WTC11 (cell line): Measurements from ENCODE around the gene MTMR3. TPM values are rescaled to one million over a fixed set of nuclear protein-coding genes. Genes with fewer than 3 reads are reported as not detected.

Source experiments
- ATAC-seq: fragments of 200-7000 bp; cut with Tn5 transposase; 2 replicates; pipeline ENCODE4 v1.10.0; 2021; ENCODE audit warnings: mild to moderate bottlenecking, moderate library complexity
- CTCF ChIA-PET: fragments of 300-600 bp; sonication (Branson Sonifier 250); formaldehyde crosslinking; loops from one replicate; lab custom pipeline; 2021; ENCODE audit warnings: antibody characterized with exemption; lab: Charles Lee
- POLR2A ChIA-PET: fragments of 350-600 bp; sonication (Branson Sonifier 250); formaldehyde crosslinking; loops from one replicate; lab custom pipeline; 2021; ENCODE audit warnings: antibody characterized with exemption; lab: Charles Lee
- DNase-seq: peaks from one replicate; pipeline ENCODE4 v3.0.0; 2021; ENCODE audit warnings: low spot score
- H3K27ac Mint-ChIP-seq: 2 replicates; pipeline ENCODE4 v1.8.0; 2021; ENCODE audit warnings: mixed read lengths
- H3K27me3 Mint-ChIP-seq: 2 replicates; pipeline ENCODE4 v1.8.0; 2021; ENCODE audit warnings: low read depth, mild to moderate bottlenecking, moderate library complexity, mixed read lengths
- H3K36me3 Mint-ChIP-seq: 2 replicates; pipeline ENCODE4 v1.8.0; 2021; ENCODE audit warnings: mixed read lengths
- H3K4me1 Mint-ChIP-seq: 2 replicates; pipeline ENCODE4 v1.8.0; 2022; ENCODE audit warnings: mixed read lengths
- H3K4me3 Mint-ChIP-seq: 2 replicates; pipeline ENCODE4 v1.8.0; 2021; ENCODE audit warnings: mild to moderate bottlenecking, moderate library complexity, mixed read lengths
- H3K9me3 Mint-ChIP-seq: 2 replicates; pipeline ENCODE4 v1.8.0; 2021; ENCODE audit warnings: mixed read lengths
- CREM ChIP-seq: sonication (generic); formaldehyde crosslinking; IDR thresholded peaks from 2 replicates; pipeline ENCODE4 v1.8.1; 2022; ENCODE audit warnings: mild to moderate bottlenecking, missing genetic modification reagents, moderate library complexity
- ESRRA ChIP-seq: sonication (generic); formaldehyde crosslinking; IDR thresholded peaks from 2 replicates; pipeline ENCODE4 v1.8.1; 2022; ENCODE audit warnings: mild to moderate bottlenecking, missing genetic modification reagents, borderline replicate concordance
- GTF2I ChIP-seq: fragments of 250-450 bp; sonication (Bioruptor Pico); conservative IDR thresholded peaks from 2 replicates; pipeline ENCODE4 v1.4.0; 2021; ENCODE audit warnings: mild to moderate bottlenecking
- IRF2 ChIP-seq: sonication (generic); formaldehyde crosslinking; IDR thresholded peaks from 2 replicates; pipeline ENCODE4 v1.8.0; 2022; ENCODE audit warnings: low read depth, missing genetic modification reagents, borderline replicate concordance
- JAZF1 ChIP-seq: fragments of 250-450 bp; sonication (Bioruptor Pico); IDR thresholded peaks from 2 replicates; pipeline ENCODE4 v1.9.0; 2021; ENCODE audit warnings: moderate library complexity, mild to moderate bottlenecking, inconsistent platforms
- PRDM15 ChIP-seq: sonication (generic); formaldehyde crosslinking; IDR thresholded peaks from 2 replicates; pipeline ENCODE4 v1.8.0; 2022; ENCODE audit warnings: missing genetic modification reagents
- RORB ChIP-seq: fragments of 250-450 bp; sonication (Bioruptor Pico); IDR thresholded peaks from 2 replicates; pipeline ENCODE4 v1.9.0; 2021; ENCODE audit warnings: mild to moderate bottlenecking
- SMAD4 ChIP-seq: sonication (generic); formaldehyde crosslinking; IDR thresholded peaks from 2 replicates; pipeline ENCODE4 v1.8.0; 2022; ENCODE audit warnings: mild to moderate bottlenecking, missing genetic modification reagents
- TEAD4 ChIP-seq: sonication (generic); formaldehyde crosslinking; IDR thresholded peaks from 2 replicates; pipeline ENCODE4 v1.8.0; 2022; ENCODE audit warnings: mild to moderate bottlenecking, missing genetic modification reagents
- ZNF121 ChIP-seq: sonication (generic); formaldehyde crosslinking; IDR thresholded peaks from 2 replicates; pipeline ENCODE4 v1.8.0; 2023; ENCODE audit warnings: missing genetic modification reagents
- ZNF138 ChIP-seq: sonication (generic); formaldehyde crosslinking; conservative IDR thresholded peaks from 2 replicates; pipeline ENCODE4 v1.8.1; 2022; ENCODE audit warnings: mild to moderate bottlenecking, moderate library complexity, missing genetic modification reagents
- total RNA-seq: library from RNA; stranded (reverse); gene quantifications from 3 replicates; pipeline ENCODE4 v1.2.3, GENCODE V29; 2021
- TF ChIP-seq, protein P1 (sequence below): sonication (generic); formaldehyde crosslinking; IDR thresholded peaks from 2 replicates; pipeline ENCODE4 v1.8.1; 2023; ENCODE audit warnings: mild to moderate bottlenecking, moderate library complexity, missing genetic modification reagents
- TF ChIP-seq, protein P2 (sequence below): sonication (generic); formaldehyde crosslinking; IDR thresholded peaks from 2 replicates; pipeline ENCODE4 v1.8.0; 2023; ENCODE audit warnings: missing genetic modification reagents, mild to moderate bottlenecking, borderline replicate concordance
- TF ChIP-seq, protein P3 (sequence below): sonication (generic); formaldehyde crosslinking; conservative IDR thresholded peaks from 2 replicates; pipeline ENCODE4 v1.8.1; 2022; ENCODE audit warnings: mild to moderate bottlenecking, missing genetic modification reagents
- TF ChIP-seq, protein P4 (sequence below): sonication (generic); formaldehyde crosslinking; IDR thresholded peaks from 2 replicates; pipeline ENCODE4 v1.8.0; 2023; ENCODE audit warnings: mild to moderate bottlenecking, missing genetic modification reagents

The MTMR3 gene
- total RNA-seq, 1 experiment from 2014 or later = 19.2 TPM

GRCh38 chr22:29871684-29872083, 11.3 kb upstream of the MTMR3 start:
- no peaks in the 10 kb centered on the region for H3K27me3 Mint-ChIP-seq
- H3K27ac Mint-ChIP-seq = peak overlapping the region; percentile 6; the same call in 1 of the 2 replicates
- ChIA-PET CTCF (interaction anchor here (0.7 to 2.4 kb wide), 3 partner anchors 12 to 315 kb away, joined by 3 to 10 read pairs (median 3); no protein-coding TSS in a partner anchor), POLR2A (no interaction called here)
- H3K4me1 Mint-ChIP-seq = peaks cover 18% of the 10 kb centered on the region
- peak; percentile 48 for ATAC-seq
- H3K4me3 Mint-ChIP-seq = no peak overlapping the region
- DNase-seq = no peak
- TF ChIP-seq CREM (CRISPR knock-in tag) = no peak
- TF ChIP-seq, protein P1, sequence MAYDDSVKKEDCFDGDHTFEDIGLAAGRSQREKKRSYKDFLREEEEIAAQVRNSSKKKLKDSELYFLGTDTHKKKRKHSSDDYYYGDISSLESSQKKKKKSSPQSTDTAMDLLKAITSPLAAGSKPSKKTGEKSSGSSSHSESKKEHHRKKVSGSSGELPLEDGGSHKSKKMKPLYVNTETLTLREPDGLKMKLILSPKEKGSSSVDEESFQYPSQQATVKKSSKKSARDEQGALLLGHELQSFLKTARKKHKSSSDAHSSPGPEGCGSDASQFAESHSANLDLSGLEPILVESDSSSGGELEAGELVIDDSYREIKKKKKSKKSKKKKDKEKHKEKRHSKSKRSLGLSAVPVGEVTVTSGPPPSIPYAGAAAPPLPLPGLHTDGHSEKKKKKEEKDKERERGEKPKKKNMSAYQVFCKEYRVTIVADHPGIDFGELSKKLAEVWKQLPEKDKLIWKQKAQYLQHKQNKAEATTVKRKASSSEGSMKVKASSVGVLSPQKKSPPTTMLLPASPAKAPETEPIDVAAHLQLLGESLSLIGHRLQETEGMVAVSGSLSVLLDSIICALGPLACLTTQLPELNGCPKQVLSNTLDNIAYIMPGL = no peak
- TF ChIP-seq PRDM15 (CRISPR knock-in tag) = no peak
- no peak for TF ChIP-seq SMAD4 (CRISPR knock-in tag)
- TF ChIP-seq, protein P2, sequence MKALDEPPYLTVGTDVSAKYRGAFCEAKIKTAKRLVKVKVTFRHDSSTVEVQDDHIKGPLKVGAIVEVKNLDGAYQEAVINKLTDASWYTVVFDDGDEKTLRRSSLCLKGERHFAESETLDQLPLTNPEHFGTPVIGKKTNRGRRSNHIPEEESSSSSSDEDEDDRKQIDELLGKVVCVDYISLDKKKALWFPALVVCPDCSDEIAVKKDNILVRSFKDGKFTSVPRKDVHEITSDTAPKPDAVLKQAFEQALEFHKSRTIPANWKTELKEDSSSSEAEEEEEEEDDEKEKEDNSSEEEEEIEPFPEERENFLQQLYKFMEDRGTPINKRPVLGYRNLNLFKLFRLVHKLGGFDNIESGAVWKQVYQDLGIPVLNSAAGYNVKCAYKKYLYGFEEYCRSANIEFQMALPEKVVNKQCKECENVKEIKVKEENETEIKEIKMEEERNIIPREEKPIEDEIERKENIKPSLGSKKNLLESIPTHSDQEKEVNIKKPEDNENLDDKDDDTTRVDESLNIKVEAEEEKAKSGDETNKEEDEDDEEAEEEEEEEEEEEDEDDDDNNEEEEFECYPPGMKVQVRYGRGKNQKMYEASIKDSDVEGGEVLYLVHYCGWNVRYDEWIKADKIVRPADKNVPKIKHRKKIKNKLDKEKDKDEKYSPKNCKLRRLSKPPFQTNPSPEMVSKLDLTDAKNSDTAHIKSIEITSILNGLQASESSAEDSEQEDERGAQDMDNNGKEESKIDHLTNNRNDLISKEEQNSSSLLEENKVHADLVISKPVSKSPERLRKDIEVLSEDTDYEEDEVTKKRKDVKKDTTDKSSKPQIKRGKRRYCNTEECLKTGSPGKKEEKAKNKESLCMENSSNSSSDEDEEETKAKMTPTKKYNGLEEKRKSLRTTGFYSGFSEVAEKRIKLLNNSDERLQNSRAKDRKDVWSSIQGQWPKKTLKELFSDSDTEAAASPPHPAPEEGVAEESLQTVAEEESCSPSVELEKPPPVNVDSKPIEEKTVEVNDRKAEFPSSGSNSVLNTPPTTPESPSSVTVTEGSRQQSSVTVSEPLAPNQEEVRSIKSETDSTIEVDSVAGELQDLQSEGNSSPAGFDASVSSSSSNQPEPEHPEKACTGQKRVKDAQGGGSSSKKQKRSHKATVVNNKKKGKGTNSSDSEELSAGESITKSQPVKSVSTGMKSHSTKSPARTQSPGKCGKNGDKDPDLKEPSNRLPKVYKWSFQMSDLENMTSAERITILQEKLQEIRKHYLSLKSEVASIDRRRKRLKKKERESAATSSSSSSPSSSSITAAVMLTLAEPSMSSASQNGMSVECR (CRISPR knock-in tag) = no peak
- TF ChIP-seq, protein P3, sequence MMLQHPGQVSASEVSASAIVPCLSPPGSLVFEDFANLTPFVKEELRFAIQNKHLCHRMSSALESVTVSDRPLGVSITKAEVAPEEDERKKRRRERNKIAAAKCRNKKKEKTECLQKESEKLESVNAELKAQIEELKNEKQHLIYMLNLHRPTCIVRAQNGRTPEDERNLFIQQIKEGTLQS = no peak
- no peak for TF ChIP-seq RORB
- TF ChIP-seq GTF2I (CRISPR knock-in tag) = no peak
- TF ChIP-seq, protein P4, sequence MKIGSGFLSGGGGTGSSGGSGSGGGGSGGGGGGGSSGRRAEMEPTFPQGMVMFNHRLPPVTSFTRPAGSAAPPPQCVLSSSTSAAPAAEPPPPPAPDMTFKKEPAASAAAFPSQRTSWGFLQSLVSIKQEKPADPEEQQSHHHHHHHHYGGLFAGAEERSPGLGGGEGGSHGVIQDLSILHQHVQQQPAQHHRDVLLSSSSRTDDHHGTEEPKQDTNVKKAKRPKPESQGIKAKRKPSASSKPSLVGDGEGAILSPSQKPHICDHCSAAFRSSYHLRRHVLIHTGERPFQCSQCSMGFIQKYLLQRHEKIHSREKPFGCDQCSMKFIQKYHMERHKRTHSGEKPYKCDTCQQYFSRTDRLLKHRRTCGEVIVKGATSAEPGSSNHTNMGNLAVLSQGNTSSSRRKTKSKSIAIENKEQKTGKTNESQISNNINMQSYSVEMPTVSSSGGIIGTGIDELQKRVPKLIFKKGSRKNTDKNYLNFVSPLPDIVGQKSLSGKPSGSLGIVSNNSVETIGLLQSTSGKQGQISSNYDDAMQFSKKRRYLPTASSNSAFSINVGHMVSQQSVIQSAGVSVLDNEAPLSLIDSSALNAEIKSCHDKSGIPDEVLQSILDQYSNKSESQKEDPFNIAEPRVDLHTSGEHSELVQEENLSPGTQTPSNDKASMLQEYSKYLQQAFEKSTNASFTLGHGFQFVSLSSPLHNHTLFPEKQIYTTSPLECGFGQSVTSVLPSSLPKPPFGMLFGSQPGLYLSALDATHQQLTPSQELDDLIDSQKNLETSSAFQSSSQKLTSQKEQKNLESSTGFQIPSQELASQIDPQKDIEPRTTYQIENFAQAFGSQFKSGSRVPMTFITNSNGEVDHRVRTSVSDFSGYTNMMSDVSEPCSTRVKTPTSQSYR (CRISPR knock-in tag) = no peak
- TF ChIP-seq TEAD4 = no peak
- TF ChIP-seq ESRRA (CRISPR knock-in tag) = no peak
- no peak for TF ChIP-seq JAZF1 (CRISPR knock-in tag)
- no peak for TF ChIP-seq ZNF138 (CRISPR knock-in tag)
- TF ChIP-seq ZNF121 (CRISPR knock-in tag) = no peak
- TF ChIP-seq IRF2 (CRISPR knock-in tag) = no peak
- no peaks in the 10 kb centered on the region for H3K36me3 Mint-ChIP-seq
- H3K9me3 Mint-ChIP-seq = no peaks in the 10 kb centered on the region
